Measurements from ENCODE around the gene FREY1. TPM values are rescaled to one million over a fixed set of nuclear protein-coding genes. Genes with fewer than 3 reads are reported as not detected.
"Not testable (repeated sequence)": the region's sequence is repeated elsewhere in the genome, so short reads cannot be mapped to it uniquely, and the experiment has no call there.

FREY1 gene
- total RNA-seq, 1 donor from 2014 or later = not detected

GRCh38 chr11:45910623-45911022, 3.6 kb upstream of the FREY1 start:
- DNase-seq = no peak
- Histone ChIP-seq H3K27ac (replicated peaks) (no peak overlapping the region), H3K4me3 (no peak overlapping the region), H3K9me3 (replicated peaks) (no peaks in the 10 kb centered on the region), H3K27me3 (ENCODE audit: low read depth) (no peaks in the 10 kb centered on the region), H3K36me3 (peaks cover 62% of the 10 kb centered on the region), H3K4me1 (peaks cover 5% of the 10 kb centered on the region)
- TF ChIP-seq CTCF (IDR thresholded peaks at IDR 0.05; ENCODE audit: borderline replicate concordance) = no peak
- intact Hi-C loops (cut with micrococcal nuclease) = no loop called here

- peaks cover 55% of the 10 kb centered on the region for H3K36me3 ChIP-seq
- no peak for TF ChIP-seq CTCF (IDR thresholded peaks at IDR 0.05; ENCODE audit: borderline replicate concordance)
- H3K27ac ChIP-seq (replicated peaks) = no peak overlapping the region
Observed at GRCh38 chr11:45909594-45910475, 2.8 kb upstream of the FREY1 start.

GRCh38 chr11:45907911-45908370, 870 bp upstream of the FREY1 start:
- H3K9me3 ChIP-seq (replicated peaks) = no peaks in the 10 kb centered on the region
- peaks cover 38% of the 10 kb centered on the region for H3K36me3 ChIP-seq
- no peaks in the 10 kb centered on the region for H3K27me3 ChIP-seq (ENCODE audit: low read depth)
- no peak overlapping the region for H3K4me3 ChIP-seq
- intact Hi-C loops (cut with micrococcal nuclease) = no loop called here
- no peak for DNase-seq
- no peak for TF ChIP-seq CTCF (IDR thresholded peaks at IDR 0.05; ENCODE audit: borderline replicate concordance)
- H3K4me1 ChIP-seq = peaks cover 4% of the 10 kb centered on the region
- no peak overlapping the region for H3K27ac ChIP-seq (replicated peaks)

More at GRCh38 chr11:45909594-45910475, 2.8 kb upstream of the FREY1 start:
- H3K9me3 ChIP-seq (replicated peaks) = no peaks in the 10 kb centered on the region
- H3K4me1 ChIP-seq = peaks cover 4% of the 10 kb centered on the region
- no peaks in the 10 kb centered on the region for H3K27me3 ChIP-seq (ENCODE audit: low read depth)
- DNase-seq = no peak
- H3K4me3 ChIP-seq = no peak overlapping the region
- intact Hi-C loops (cut with micrococcal nuclease) = no loop called here

GRCh38 chr11:45906096-45906682, 882 bp downstream of the FREY1 start:
- H3K4me3 ChIP-seq = no peak overlapping the region
- no peaks in the 10 kb centered on the region for H3K9me3 ChIP-seq (replicated peaks)
- no peak for DNase-seq
- intact Hi-C loops (cut with micrococcal nuclease) = no loop called here
- peaks cover 25% of the 10 kb centered on the region for H3K36me3 ChIP-seq
- peaks cover 9% of the 10 kb centered on the region for H3K4me1 ChIP-seq
- no peak for TF ChIP-seq CTCF (IDR thresholded peaks at IDR 0.05; ENCODE audit: borderline replicate concordance)
- no peak overlapping the region for H3K27ac ChIP-seq (replicated peaks)
- no peaks in the 10 kb centered on the region for H3K27me3 ChIP-seq (ENCODE audit: low read depth)

GRCh38 chr11:45905576-45905975, 1.5 kb downstream of the FREY1 start:
- H3K27ac ChIP-seq (replicated peaks); H3K9me3 ChIP-seq (replicated peaks); intact Hi-C loops (cut with micrococcal nuclease); H3K27me3 ChIP-seq (ENCODE audit: low read depth); DNase-seq; H3K4me3 ChIP-seq: not testable (repeated sequence)
- H3K36me3 ChIP-seq = peaks cover 19% of the 10 kb centered on the region
- peaks cover 15% of the 10 kb centered on the region for H3K4me1 ChIP-seq

GRCh38 chr11:45905095-45905494, 2.0 kb downstream of the FREY1 start:
- Histone ChIP-seq H3K27me3 (ENCODE audit: low read depth) (no peaks in the 10 kb centered on the region), H3K27ac (replicated peaks) (no peak overlapping the region), H3K9me3 (replicated peaks) (no peaks in the 10 kb centered on the region), H3K36me3 (peaks cover 14% of the 10 kb centered on the region), H3K4me1 (peaks cover 18% of the 10 kb centered on the region), H3K4me3 (no peak overlapping the region)
- no peak for DNase-seq
- TF ChIP-seq CTCF (IDR thresholded peaks at IDR 0.05; ENCODE audit: borderline replicate concordance) = no peak
- intact Hi-C loops (cut with micrococcal nuclease) = no loop called here

Data from left ventricle myocardium inferior (tissue), 1 donor.